Right atrium auricular region (tissue), 2 donors: Measurements from ENCODE around the gene FBH1. TPM values are rescaled to one million over a fixed set of nuclear protein-coding genes. Genes with fewer than 3 reads are reported as not detected.

ENCODE experiments used
- DNase-seq: peaks from one replicate; pipeline ENCODE4 v3.0.0-alpha.2; 2019; ENCODE audit warnings: low spot score
- H3K27ac ChIP-seq, 2 donors: fragments of 200-600 bp; sonication (generic); 1 replicate in 1 of 2; 2 replicates in 1 of 2; pipeline ENCODE4 v1.5.1; 2016 to 2019
- H3K27me3 ChIP-seq, 2 donors: fragments of 200-600 bp; sonication (generic); one replicate each; pipeline versions ENCODE4 v1.5.1 to v1.6.0; 2017 to 2019
- H3K36me3 ChIP-seq: fragments of 200-600 bp; sonication (generic); one replicate; pipeline ENCODE4 v1.5.1; 2016
- H3K4me1 ChIP-seq, 2 donors: fragments of 200-600 bp; sonication (generic); one replicate each; pipeline versions ENCODE4 v1.5.1 to v1.6.0; 2017 to 2019
- H3K4me3 ChIP-seq, 2 donors: fragments of 200-600 bp; sonication (generic); 1 replicate in 1 of 2; 2 replicates in 1 of 2; pipeline ENCODE4 v1.5.1; 2017 to 2019; ENCODE audit warnings: mild to moderate bottlenecking in 1 of 2, moderate library complexity in 1 of 2
- H3K9me3 ChIP-seq, 2 donors: fragments of 200-600 bp; sonication (generic); one replicate each; pipeline ENCODE4 v1.5.1; 2019
- CTCF ChIP-seq, 2 donors: fragments of 200-600 bp; sonication (generic); IDR thresholded peaks; one replicate each; pipeline ENCODE4 v1.5.1; 2019; ENCODE audit warnings: antibody characterized with exemption in 2 of 2
- total RNA-seq, 2 donors: library from RNA; depleted of rRNA; stranded (reverse); fragments of >200 nt; gene quantifications; one replicate each; pipeline ENCODE4 v1.1.0, GENCODE V29; 2016

FBH1 gene
- total RNA-seq, 2 donors from 2014 or later, result 68.7 to 93.4 TPM

- Histone ChIP-seq H3K27me3 (no peaks in the 10 kb centered on the region), H3K4me1 (peaks cover 0 to 28% of the 10 kb centered on the region in 2 donors), H3K27ac (no peak overlapping the region), H3K36me3 (no peaks in the 10 kb centered on the region), H3K9me3 (no peaks in the 10 kb centered on the region), H3K4me3 (no peak overlapping the region)
- no peak for TF ChIP-seq CTCF (IDR thresholded peaks at IDR 0.05)
- no peak for DNase-seq
These were observed 83.0 kb downstream of the FBH1 start for GRCh38 chr10:5973069-5973468.

- DNase-seq, result peak; percentile 81
- no peaks in the 10 kb centered on the region for H3K9me3 ChIP-seq
- H3K27ac ChIP-seq, result peak overlapping the region; percentile 88 to 91
- H3K27me3 ChIP-seq, result no peaks in the 10 kb centered on the region
- no peak for TF ChIP-seq CTCF (IDR thresholded peaks at IDR 0.05)
- peak overlapping the region; percentile 61 to 81 for H3K4me3 ChIP-seq
- H3K4me1 ChIP-seq, result peaks cover 0 to 33% of the 10 kb centered on the region in 2 donors
- H3K36me3 ChIP-seq, result no peaks in the 10 kb centered on the region
These were observed 85.8 kb downstream of the FBH1 start for GRCh38 chr10:5975641-5976473.

GRCh38 chr10:5976512-5977470, 86.7 kb downstream of the FBH1 start:
- peak overlapping the region; percentile 88 to 91 for H3K27ac ChIP-seq
- H3K27me3 ChIP-seq, result no peaks in the 10 kb centered on the region
- no peaks in the 10 kb centered on the region for H3K36me3 ChIP-seq
- no peak for TF ChIP-seq CTCF (IDR thresholded peaks at IDR 0.05)
- H3K4me1 ChIP-seq, result peaks cover 0 to 24% of the 10 kb centered on the region in 2 donors
- no peak for DNase-seq
- H3K4me3 ChIP-seq, result peak overlapping the region; percentile 61 to 81
- no peaks in the 10 kb centered on the region for H3K9me3 ChIP-seq

GRCh38 chr10:5977471-5978229, 87.6 kb downstream of the FBH1 start, which contains the start of gene IL15RA:
IL15RA (minus strand) TSS chr10:5977543; CDS start chr10:5977492, 51 bp downstream.
- H3K9me3 ChIP-seq, result no peaks in the 10 kb centered on the region
- peak in 1 of 2 donors; percentile 56 for TF ChIP-seq CTCF (IDR thresholded peaks at IDR 0.05)
- DNase-seq, result peak; percentile 83
- peaks cover 0 to 16% of the 10 kb centered on the region in 2 donors for H3K4me1 ChIP-seq
- H3K36me3 ChIP-seq, result no peaks in the 10 kb centered on the region
- H3K27ac ChIP-seq, result peak within 1 kb of the TSS; percentile 88 to 91
- H3K4me3 ChIP-seq, result peak within 1 kb of the TSS; percentile 61 to 81
- no peaks in the 10 kb centered on the region for H3K27me3 ChIP-seq

GRCh38 chr10:5978230-5978489, 88.1 kb downstream of the FBH1 start:
- TF ChIP-seq CTCF (IDR thresholded peaks at IDR 0.05), result no peak
- H3K9me3 ChIP-seq, result no peaks in the 10 kb centered on the region
- peak overlapping the region; percentile 61 to 81 for H3K4me3 ChIP-seq
- peak overlapping the region; percentile 88 to 91 for H3K27ac ChIP-seq
- no peaks in the 10 kb centered on the region for H3K27me3 ChIP-seq
- H3K36me3 ChIP-seq, result no peaks in the 10 kb centered on the region
- no peak for DNase-seq
- H3K4me1 ChIP-seq, result peaks cover 0 to 16% of the 10 kb centered on the region in 2 donors
